Activated T-helper 1 cell treated with Interleukin-2 at 50 U/mL for 16 hours (primary cell): ENCODE data around the gene SLC9A7.

Experiments used
- DNase-seq: peaks from one replicate; pipeline ENCODE4 v3.0.0-alpha.2; 2020; ENCODE audit warnings: low read depth

Gene SLC9A7

DNA sequence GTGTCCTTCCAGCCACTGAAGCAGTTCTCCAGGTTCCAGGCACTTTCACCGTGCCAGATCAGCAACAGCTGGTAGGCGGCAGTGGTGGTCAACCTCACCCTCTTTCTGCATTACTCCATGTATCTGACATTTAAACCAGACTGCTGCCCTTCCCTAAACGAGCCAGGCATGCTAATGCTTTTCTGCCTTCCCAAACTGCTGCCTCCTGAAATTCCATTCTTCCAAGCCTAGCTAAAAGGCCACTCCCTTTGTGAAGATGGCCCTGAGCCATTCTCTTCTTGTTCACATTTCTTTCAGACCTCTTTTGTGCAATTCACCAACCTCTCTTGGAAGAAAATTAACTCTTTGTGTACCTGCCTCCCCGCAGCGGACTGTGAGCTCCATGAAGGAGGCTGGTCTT lies 111.7 kb downstream of the SLC9A7 start:
- DNase-seq = no peak

DNA sequence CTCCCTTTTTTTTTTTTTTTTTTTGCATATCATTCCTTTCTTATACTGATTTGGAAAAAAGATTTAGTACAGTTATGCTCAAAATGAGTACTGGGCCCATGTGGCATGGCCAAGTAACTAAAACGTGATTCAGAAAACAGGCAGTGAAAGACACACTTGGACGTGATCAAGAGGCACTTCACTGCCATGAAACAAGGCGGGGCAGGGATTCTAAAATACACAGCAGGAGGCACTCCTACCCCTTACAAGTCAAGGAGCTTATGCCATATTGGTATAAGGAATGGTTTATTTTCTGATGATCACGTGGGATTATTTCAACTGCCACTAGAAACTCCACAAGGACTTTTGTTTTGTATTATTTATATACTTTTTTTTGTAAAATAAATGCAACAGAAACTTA lies 113.3 kb downstream of the SLC9A7 start:
- no peak for DNase-seq

DNA sequence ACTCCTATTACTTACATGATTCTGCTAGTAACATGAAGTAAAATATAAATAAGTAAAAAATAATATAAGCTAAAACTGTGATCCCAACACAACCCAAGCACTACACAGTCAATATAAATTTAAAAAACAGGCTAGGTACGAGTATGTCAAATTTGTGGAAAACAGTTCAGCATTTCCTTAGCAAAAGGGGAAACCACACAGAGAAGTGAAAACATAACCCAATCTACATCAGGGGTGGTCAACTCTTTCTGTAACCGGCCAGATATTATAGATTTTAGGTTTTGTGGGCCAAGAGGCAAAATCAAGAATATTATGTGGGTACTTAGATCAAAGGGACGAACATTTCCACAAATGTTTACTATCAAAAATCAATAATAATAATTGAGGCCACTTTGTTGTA lies 115.3 kb downstream of the SLC9A7 start:
- no peak for DNase-seq

DNA sequence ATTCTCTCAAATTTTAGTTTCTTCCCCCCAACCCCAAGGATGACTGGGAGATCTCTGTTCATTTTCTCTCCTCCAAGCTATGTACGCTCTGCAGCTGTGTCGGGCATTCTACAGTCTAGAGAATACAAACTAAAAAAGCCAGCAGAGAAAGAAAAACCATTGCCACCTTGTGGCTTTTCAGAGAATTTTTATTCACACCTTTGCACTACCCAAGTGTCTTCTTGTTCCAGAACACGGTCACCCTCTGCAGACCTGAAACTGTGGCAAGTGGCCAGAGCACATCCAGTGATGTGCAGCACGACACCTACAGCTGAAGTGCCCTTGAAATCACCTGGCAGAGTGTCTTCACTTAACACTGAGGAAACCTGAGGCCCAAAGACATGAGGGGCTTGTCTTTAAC lies 116.8 kb downstream of the SLC9A7 start:
- DNase-seq = no peak

DNA sequence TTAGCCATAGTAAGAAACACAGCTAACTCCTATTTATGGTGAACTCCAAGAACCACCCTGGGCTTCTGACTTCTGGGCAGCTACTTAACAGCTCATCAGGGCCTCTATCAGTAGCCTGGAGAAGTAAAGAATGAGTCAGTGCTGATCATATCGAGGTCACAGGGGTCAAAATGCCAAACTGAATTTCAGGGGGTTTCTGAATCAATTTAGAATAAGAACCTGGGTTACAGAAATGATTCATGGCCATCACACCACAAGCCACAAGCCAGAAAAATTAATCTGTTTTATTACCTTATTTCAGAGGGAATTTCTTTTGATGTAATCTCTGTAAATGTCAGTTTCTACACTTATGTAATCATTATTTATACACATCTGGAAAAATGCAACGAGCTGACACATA lies 121.0 kb downstream of the SLC9A7 start:
- DNase-seq = no peak

DNA sequence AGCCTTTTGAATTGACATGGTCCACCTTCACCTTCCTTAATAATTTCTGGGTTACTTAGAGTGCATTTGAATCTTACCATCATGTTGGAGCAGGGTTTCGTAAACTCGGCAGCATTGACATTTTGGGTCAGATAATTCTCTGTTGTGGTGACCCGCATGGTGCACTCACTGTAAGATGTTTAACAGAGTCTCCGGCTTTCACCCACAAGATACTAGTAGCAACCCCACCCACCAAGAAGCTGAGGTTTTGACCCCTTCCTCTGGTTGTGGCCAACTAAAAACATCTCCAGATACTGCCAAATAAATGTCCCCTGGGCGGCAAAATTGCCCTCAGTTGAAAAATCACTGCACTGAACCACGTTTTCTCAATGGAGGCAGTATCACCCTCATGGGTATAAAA lies 122.7 kb downstream of the SLC9A7 start:
- DNase-seq = no peak

DNA sequence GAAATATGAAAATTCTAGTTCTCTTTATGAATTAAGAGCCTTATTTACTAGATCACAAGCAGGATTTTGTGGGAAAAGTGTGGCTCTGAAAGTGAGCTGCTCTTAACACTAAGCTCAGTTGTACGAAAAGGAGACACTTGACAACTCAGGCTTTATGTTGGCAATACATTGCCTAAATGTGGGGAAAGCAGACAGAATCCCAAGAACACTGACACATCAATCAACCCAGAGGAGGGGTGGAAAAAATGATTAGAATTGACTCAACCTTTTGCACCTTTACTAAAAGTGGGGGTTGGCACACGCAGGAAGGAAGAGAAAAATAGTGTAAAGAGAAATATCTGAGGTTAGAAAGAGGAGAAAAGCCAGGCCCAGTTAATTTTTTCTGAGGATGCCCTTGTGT lies 123.7 kb downstream of the SLC9A7 start:
- no peak for DNase-seq

DNA sequence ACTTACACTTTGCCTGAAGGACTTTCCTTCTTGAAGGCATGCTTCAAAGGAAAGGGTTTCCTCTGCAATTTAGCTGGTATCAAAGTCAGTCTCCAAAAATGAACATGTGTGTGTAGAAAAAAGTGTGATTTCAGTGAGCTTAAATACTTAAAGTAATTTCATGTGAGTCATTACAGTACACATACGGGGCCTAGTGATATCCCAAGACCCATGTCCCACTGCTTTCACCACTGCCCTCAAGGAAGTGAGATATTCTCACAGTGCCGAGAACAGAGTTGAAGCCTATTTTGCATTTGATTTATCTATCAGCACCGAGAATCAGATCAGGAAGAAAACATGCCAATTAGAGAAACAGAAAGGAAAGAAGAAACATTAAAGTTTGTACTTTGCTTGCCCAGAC lies 124.3 kb downstream of the SLC9A7 start:
- no peak for DNase-seq

DNA sequence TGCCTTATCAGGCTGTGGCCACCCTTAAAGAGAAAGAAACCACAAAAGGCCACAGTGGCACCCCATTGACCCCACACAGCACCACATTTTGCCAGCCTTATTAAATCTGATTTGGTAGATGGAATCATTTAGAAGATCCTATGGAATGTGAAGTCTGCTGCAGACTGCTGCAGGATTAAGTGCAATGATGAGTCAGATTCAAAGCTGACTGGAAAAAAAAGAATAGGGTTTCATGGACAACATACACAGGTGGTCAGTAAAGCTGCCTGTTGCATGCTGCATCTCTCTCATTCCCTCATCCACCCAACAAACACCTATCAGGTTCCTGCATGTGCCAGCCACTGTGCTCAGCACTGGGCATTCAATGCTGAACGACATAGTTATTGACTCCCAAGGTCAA lies 128.8 kb downstream of the SLC9A7 start:
- no peak for DNase-seq

DNA sequence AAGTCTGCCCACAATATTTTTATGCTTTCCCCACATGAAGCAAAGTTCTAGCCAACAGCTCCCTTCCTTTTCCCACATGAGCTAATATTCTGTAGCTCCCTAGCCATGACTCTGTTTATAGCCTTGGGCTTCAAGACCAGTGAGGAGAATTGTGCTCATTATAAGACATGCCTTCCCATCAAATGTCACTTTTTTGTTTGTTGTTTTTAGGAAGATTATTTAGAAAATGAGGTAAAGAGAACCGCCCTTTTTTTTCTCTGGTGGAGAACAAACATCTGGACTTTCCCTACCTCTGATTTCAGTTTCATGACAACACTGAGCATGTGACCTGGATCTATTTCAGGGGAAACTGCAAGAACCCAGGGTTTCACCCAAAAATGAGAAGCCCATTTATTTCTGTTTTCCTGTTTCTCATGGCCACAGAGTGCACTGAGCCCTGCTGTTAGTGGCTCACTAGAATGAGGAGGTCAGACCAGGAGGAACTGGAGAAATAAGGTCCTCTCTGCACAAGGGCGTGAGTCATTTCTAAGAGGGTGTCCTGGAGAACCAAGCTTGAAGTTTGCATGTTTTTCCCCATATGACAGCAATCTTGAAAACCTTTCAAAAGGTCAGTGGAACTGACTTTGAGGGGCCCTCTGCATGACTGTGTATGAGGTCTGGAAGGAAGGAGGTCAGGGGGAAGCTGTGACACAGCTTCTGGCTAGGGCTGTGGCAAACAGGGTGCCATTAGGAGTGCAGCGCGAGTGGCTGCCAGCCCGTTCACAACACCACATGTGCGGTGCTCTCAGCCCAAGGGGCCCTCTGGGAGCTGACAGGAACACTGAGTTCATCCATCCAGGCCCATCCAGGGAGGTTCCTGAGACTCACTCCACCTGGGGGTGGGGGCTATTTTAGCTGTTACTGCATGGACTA lies 130.2 kb downstream of the SLC9A7 start:
- no peak for DNase-seq

DNA sequence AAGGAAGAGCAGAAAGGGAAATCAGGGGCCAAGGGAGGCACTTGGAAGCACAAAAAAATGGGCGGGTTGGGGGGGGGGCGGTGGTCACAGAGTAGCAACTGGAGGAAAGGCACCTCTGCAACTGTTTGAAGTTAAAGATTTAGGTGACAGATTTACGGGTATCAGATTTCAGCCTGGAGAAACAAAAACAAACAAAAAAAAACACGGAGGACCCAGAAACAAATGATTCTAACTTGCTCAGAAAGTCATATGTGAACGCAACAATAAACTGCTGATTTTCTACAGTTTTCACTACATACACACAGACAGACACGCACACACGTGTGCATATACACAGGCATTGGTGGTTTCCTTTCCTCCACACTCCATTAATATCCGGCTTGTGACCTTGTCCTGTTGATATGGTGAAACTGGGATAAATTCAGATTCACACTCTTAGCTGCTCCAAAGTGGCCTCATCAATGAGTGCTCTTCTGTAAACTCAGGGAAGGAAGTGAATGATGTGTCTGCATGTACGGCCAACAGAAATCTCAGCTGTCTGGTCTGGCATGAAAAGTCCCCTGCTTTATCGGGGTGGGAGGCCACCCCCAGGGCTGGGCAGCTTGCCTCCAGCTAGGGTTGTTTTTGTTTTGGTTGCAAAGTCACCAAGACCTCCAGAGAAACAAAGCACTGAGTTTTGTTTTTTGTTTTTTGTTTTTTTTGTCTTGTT lies 131.1 kb downstream of the SLC9A7 start:
- no peak for DNase-seq

DNA sequence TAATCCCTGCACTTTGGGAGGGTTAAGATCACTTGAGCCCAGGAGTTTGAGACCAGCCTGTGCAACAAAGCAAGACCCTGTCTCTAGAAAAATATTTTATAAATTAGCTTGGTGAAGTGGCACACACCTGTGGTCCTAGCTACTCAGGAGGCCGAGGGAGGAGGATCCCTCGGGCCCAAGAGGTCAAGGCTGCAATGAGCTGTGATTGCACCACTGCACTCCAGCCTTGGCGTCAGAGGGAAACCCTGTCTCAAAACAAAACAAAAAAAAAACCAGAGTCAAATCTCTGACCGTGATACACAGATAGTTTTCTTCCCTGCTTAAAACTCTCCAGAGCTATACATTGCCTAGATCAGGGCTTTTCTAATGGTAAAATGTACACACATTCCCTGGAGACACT lies 131.9 kb downstream of the SLC9A7 start:
- DNase-seq = no peak

DNA sequence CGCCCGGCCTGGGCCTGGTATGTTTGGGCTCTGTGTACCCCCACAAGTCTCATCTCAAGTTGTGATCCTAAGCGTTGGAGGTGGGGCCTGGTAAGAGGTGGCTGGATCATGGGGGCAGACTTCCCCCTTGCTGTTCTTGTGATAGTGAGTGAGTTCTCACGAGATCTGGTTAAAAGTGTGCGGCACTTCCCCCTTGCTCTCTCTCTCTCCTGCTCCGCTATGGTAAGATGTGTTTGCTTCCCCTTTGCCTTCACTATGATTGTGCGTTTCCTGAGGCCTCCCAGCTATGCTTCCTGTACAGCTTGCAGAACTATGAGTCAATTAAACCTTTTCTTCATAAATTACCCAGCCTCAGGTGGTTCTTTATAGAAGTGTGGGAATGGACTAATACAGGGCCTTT lies 132.4 kb downstream of the SLC9A7 start:
- no peak for DNase-seq

DNA sequence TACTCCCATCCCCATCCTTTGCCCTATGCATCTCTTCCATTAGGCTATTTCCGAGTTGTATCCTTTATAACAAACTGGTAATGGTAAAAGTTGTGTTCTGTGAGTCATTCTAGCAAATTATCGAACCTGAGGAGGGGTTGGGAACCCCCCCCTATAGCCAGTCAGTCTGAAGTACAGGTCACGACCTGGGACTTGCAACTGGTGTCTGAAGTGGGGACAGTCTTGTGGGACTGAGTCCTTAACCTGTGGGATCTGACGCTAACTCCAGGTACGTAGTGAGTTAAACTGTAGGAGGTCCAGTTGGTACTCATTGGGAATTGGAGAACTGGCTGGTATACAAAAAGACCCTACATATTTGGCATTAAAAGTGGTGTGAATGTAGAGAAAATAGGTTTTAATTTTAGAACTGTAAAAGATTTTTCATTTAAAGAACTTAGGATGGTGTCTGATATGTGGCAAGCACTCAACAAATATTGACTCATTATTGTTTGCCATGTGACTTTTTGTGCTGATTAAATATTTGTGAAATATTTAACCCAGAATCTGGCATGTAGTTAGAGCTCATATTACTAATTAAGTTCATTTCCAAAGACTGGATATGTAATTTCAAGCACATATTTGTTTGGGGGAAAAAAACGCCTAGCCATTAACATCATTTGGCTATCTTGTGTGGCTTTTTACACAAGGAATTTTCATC lies 134.7 kb downstream of the SLC9A7 start:
- no peak for DNase-seq

DNA sequence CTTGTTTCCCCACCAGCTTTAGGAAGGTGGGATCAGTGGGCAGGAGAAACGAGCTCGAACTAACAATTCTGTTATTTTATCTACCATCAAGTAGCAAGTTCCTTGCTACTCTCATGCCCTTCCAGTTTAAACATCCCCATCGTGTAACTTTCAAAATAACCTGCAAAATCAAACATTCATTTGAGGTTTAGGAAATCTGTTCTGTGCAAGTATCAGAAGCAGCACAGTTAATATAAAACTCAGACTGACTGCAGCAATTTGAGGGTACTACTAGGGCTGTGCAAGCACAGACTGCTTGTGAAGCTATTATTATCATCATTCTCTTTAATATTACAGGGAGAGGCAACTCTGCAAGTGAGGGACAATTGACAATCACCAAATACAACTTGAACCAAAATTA lies 137.3 kb downstream of the SLC9A7 start:
- DNase-seq = no peak

DNA sequence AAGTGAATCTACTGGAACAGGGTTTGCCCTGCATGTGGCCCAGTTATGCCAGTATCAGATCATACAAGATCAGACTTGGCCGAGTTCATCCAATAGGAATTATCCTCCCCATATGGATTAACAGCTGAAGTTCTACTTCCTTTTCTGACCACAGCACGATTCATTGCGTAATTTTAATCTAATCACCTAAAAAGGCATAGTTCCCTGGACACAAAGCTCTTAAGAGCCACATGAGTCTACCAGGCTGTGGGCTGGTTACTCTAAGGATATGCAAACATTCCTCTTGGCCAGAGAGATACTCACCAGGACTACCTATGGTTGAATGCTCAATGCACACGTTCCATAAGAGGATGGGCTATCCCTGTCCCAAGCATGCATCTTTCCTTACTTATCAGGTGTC lies 138.4 kb downstream of the SLC9A7 start:
- no peak for DNase-seq

DNA sequence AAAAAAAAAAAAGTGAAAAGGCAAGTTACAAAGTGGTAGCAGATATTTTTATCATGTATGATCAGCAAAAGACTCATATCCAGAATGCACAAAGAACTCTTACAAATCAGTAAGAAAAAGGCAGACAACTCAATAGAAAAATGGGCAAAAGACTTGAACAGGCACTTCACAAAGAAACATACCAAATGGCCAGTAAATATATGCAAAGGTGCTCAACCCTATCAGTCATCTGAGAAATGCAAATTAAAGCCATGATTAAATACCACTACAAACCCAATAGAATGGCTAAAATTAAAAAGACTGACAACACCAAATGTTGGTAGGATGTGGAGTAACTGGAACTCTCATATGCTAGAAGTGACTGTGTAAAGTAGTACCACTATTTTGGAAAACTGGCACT lies 140.0 kb downstream of the SLC9A7 start:
- DNase-seq = no peak

DNA sequence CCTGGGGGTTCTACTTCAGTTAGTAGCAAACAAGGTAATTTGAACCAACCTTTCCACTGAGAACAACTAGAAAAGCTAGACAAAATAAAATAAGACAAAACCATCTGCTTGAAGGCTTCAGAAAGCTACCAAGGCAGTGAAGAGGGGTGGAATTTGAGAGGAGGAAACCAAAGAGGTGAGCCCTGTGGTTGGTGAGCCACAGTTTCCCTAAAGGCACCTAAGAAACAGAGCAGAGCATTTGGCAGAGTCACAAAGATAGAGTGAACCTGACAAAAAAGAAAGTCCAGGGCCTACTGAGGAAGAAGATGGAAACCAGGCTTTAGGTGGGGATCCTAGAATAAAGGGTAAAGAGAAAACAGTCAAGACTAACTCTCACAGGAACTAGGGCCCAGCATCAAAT lies 141.0 kb downstream of the SLC9A7 start:
- no peak for DNase-seq

DNA sequence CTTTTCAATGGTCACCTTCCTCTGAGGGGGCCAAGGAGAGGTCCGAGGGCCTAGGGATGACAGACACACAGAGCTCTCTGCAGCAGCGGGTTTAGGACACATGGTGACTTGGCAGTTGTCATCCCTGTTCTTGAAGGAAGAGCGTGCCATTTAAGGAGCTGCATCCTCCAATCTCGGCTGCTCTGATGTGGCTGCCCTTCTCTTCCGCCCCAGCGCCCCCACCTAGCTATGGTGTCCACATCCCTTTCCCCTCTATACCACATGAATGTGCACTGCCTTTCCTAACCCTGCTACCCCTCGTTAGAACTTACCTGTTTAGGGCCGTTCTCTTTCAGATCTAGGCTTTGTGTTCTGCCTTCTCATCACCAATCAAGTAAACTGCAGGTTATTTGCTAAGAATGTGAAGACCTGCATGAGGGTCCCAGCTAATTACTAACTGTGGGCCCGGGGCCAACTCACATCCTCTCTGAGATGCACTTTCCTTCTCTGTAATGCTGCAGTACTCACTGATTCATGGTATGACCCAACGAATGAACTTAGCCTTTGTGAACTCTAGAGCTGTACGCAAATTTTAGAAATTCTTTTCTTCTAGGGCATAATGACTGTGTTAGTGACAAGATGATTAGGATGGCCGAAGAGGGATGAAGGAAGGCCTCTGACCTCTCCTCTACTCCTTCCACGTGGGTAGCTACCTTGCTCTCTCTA lies 147.1 kb downstream of the SLC9A7 start:
- DNase-seq = peak; percentile 20

DNA sequence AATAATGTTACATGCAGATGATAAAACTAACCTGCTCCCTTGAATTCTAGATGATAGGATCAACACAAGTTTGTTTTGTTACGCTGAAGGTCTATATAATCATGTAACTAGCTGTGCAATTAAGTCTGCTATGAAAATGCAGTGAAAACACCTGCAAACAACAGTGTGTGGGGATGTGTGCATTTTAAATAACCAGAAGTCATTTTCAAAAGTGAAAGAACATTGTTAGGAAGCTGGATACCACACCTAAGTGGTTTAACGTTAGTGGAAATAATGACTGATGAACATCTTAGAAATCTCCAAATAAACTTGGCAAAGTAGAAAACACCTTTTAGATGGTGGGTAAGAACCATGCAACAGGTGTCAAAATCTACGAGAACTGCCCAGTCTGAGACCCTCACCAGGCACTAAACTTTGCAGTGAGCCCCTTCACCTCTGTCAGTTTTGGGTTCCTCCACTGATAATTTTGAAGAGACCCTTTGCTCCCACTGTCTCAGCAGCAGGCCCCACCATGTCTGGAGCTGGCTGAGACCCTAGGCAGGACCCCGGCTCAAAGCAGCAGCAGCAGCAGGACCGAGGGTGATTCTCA lies 148.8 kb downstream of the SLC9A7 start:
- DNase-seq = no peak

DNA sequence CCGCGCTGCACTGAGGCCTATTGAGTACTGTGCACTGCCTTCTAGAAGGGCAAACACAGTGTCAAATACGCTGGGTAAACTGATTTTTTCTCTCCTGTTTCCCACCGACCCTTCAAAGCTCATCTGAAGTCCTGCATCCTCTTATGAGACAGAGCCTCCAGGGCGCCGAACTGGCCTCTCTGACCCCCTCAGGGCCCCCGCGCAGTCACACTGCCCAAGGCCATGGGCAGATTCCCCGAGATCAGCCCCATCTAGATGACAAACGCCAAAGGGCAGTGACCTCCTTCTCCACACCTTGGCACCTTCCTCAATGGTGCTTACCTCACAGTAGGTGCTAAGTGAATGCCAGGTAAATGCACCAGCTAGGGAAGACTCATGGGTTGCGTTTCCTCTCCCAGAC lies 151.0 kb downstream of the SLC9A7 start:
- no peak for DNase-seq
